ENCODE results near the gene CES3. TPM values are rescaled to one million over a fixed set of nuclear protein-coding genes. Genes with fewer than 3 reads are reported as not detected.

CES3 gene
- polyA plus RNA-seq, 1 donor (not counting 4 experiments of a cell fraction or from before 2014, with no cell fraction given): 1.5 TPM

DNA sequence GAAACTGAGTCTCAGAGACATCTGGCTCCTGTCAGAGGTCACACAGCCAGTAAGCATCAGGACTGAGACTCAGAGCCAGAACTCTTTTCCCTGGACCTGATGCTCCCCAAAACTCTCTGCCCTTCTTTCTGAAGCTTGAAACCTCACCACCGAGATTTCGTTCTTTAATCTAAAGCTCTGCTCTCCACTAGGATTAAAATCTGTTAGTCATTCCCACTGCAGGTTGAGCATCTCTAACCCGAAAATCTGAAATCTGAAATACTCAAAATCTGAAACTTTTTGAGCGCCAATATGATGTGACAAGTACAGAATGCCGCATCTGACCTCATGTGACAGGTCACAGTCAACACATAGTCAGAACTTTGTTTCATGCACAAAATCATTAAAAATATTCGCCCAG, 44.5 kb upstream of the CES3 start:
- Histone ChIP-seq H3K4me3 (ENCODE audit: control insufficient read depth in 2 of 3, extremely low read depth in 1 of 3, insufficient read depth in 2 of 3, low read depth in 1 of 3, low read length in 3 of 3) (no peak overlapping the region), H3K36me3 (ENCODE audit: control insufficient read depth in 2 of 2, extremely low read depth in 1 of 2, insufficient read depth in 2 of 2, low read length in 2 of 2) (no peaks in the 10 kb centered on the region), H3K9me1 (ENCODE audit: control insufficient read depth, extremely low read depth, insufficient read depth, low read length) (no peaks in the 10 kb centered on the region), H3K9me3 (ENCODE audit: control insufficient read depth, low read depth, low read length) (no peaks in the 10 kb centered on the region), H3K27me3 (ENCODE audit: control insufficient read depth, extremely low read depth, insufficient read depth, low read length) (peaks cover 8% of the 10 kb centered on the region), H3K27ac (ENCODE audit: control insufficient read depth, insufficient read depth, low read length) (no peak overlapping the region), H3K4me1 (ENCODE audit: control insufficient read depth, extremely low read depth, insufficient read depth, low read length) (peaks cover 5% of the 10 kb centered on the region), H3K79me2 (ENCODE audit: control insufficient read depth, insufficient read depth, low read length) (no peaks in the 10 kb centered on the region), H4K20me1 (ENCODE audit: control insufficient read depth, extremely low read depth, insufficient read depth, low read length) (no peaks in the 10 kb centered on the region), H3K4me2 (ENCODE audit: control insufficient read depth, extremely low read depth, insufficient read depth, low read depth, low read length) (no peak overlapping the region), H2AFZ (ENCODE audit: control insufficient read depth, low read length) (no peak overlapping the region), H3K9ac (ENCODE audit: control insufficient read depth, extremely low read depth, insufficient read depth, low read length) (no peak overlapping the region)
- dilution Hi-C loops (cut with MboI; ENCODE audit: extremely low pct_ligation_motif_present, low sequenced_read_pairs): no loop called here
- DNase-seq (ENCODE audit: low read depth, low spot score) (no peak), FAIRE-seq (no peak)
- TF ChIP-seq, protein P1, sequence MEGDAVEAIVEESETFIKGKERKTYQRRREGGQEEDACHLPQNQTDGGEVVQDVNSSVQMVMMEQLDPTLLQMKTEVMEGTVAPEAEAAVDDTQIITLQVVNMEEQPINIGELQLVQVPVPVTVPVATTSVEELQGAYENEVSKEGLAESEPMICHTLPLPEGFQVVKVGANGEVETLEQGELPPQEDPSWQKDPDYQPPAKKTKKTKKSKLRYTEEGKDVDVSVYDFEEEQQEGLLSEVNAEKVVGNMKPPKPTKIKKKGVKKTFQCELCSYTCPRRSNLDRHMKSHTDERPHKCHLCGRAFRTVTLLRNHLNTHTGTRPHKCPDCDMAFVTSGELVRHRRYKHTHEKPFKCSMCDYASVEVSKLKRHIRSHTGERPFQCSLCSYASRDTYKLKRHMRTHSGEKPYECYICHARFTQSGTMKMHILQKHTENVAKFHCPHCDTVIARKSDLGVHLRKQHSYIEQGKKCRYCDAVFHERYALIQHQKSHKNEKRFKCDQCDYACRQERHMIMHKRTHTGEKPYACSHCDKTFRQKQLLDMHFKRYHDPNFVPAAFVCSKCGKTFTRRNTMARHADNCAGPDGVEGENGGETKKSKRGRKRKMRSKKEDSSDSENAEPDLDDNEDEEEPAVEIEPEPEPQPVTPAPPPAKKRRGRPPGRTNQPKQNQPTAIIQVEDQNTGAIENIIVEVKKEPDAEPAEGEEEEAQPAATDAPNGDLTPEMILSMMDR (optimal IDR thresholded peaks at IDR 0.05 in 1 of 3, IDR thresholded peaks at IDR 0.05 in 1 of 3, conservative IDR thresholded peaks at IDR 0.05 in 1 of 3; ENCODE audit: extremely low read depth in 1 of 3, insufficient read depth in 2 of 3, low read length in 3 of 3): no peak
- no peak for TF ChIP-seq EZH2 (IDR thresholded peaks at IDR 0.05; ENCODE audit: low read length)

DNA sequence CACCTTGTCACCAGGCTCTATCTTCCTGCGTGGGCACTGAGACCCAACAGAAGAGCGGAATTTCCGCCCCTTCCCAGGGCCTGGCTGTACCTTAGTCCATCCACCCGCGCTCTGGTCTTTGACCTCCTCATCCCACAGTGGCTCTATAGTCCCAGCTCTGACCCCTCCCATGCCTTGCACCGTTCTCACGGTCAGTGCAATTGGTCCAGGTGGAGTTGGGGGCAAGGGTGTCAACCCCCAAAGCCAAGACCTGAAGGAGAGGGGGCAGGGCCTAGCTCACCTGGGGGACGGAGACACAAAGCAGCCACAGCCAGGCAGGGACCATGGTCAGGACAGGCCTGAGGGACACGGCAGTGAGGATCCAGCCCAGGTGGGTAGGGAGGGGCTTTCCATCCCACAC, 43.3 kb upstream of the CES3 start:
- peaks cover 13% of the 10 kb centered on the region for H3K27me3 ChIP-seq (ENCODE audit: control insufficient read depth, extremely low read depth, insufficient read depth, low read length)
- H4K20me1 ChIP-seq (ENCODE audit: control insufficient read depth, extremely low read depth, insufficient read depth, low read length): no peaks in the 10 kb centered on the region
- no peak overlapping the region for H3K4me2 ChIP-seq (ENCODE audit: control insufficient read depth, extremely low read depth, insufficient read depth, low read depth, low read length)
- dilution Hi-C loops (cut with MboI; ENCODE audit: extremely low pct_ligation_motif_present, low sequenced_read_pairs): no loop called here
- H3K79me2 ChIP-seq (ENCODE audit: control insufficient read depth, insufficient read depth, low read length): no peaks in the 10 kb centered on the region
- H3K9ac ChIP-seq (ENCODE audit: control insufficient read depth, extremely low read depth, insufficient read depth, low read length): no peak overlapping the region
- TF ChIP-seq, protein P1 (optimal IDR thresholded peaks at IDR 0.05 in 1 of 3, IDR thresholded peaks at IDR 0.05 in 1 of 3, conservative IDR thresholded peaks at IDR 0.05 in 1 of 3; ENCODE audit: extremely low read depth in 1 of 3, insufficient read depth in 2 of 3, low read length in 3 of 3): no peak
- no peak for TF ChIP-seq EZH2 (IDR thresholded peaks at IDR 0.05; ENCODE audit: low read length)
- no peak overlapping the region for H3K4me3 ChIP-seq (ENCODE audit: control insufficient read depth in 2 of 3, extremely low read depth in 1 of 3, insufficient read depth in 2 of 3, low read depth in 1 of 3, low read length in 3 of 3)
- H3K4me1 ChIP-seq (ENCODE audit: control insufficient read depth, extremely low read depth, insufficient read depth, low read length): peaks cover 3% of the 10 kb centered on the region
- no peak overlapping the region for H2AFZ ChIP-seq (ENCODE audit: control insufficient read depth, low read length)
- no peak for DNase-seq (ENCODE audit: low read depth, low spot score)
- no peaks in the 10 kb centered on the region for H3K9me1 ChIP-seq (ENCODE audit: control insufficient read depth, extremely low read depth, insufficient read depth, low read length)
- no peak overlapping the region for H3K27ac ChIP-seq (ENCODE audit: control insufficient read depth, insufficient read depth, low read length)
- no peak for FAIRE-seq
- no peaks in the 10 kb centered on the region for H3K36me3 ChIP-seq (ENCODE audit: control insufficient read depth in 2 of 2, extremely low read depth in 1 of 2, insufficient read depth in 2 of 2, low read length in 2 of 2)
- H3K9me3 ChIP-seq (ENCODE audit: control insufficient read depth, low read depth, low read length): no peaks in the 10 kb centered on the region

Measured in keratinocyte (primary cell).